GM23338 (cell line): Measurements from ENCODE around the gene SLC25A44. TPM values are rescaled to one million over a fixed set of nuclear protein-coding genes. Genes with fewer than 3 reads are reported as not detected.

ENCODE experiments used
- ATAC-seq: fragments of 200-7000 bp; cut with Tn5 transposase; 3 replicates; pipeline ENCODE4 v1.9.1; 2020
- DNase-seq: peaks from one replicate; pipeline ENCODE4 v3.0.0-alpha.2; 2015; ENCODE audit warnings: low spot score
- H2AFZ ChIP-seq: fragments of 200-600 bp; sonication (generic); 2 replicates; pipeline ENCODE4 v1.8.0; 2016; ENCODE audit warnings: antibody characterized with exemption, mild to moderate bottlenecking, moderate library complexity
- H3F3A ChIP-seq: fragments of 200-600 bp; sonication (generic); replicated peaks from 2 replicates; pipeline ENCODE4 v1.8.0; 2017; ENCODE audit warnings: antibody characterized with exemption, mixed run types, low read depth
- H3K27ac ChIP-seq: fragments of 200-600 bp; sonication (generic); 2 replicates; pipeline ENCODE4 v1.6.1; 2016; ENCODE audit warnings: low read depth
- H3K27me3 ChIP-seq: fragments of 200-600 bp; sonication (generic); 2 replicates; pipeline ENCODE4 v1.8.0; 2016; ENCODE audit warnings: mild to moderate bottlenecking, mixed run types, moderate library complexity; ENCODE audit not compliant: insufficient read depth
- H3K36me3 ChIP-seq: fragments of 200-600 bp; sonication (generic); 2 replicates; pipeline ENCODE4 v1.8.0; 2016; ENCODE audit warnings: mild to moderate bottlenecking; ENCODE audit not compliant: insufficient read depth
- H3K4me1 ChIP-seq: fragments of 200-600 bp; sonication (generic); 2 replicates; pipeline ENCODE4 v1.8.0; 2016; ENCODE audit warnings: mild to moderate bottlenecking, moderate library complexity; ENCODE audit not compliant: insufficient read depth
- H3K4me2 ChIP-seq: fragments of 200-600 bp; sonication (generic); 2 replicates; pipeline ENCODE4 v1.7.1; 2017; ENCODE audit warnings: mixed run types
- H3K4me3 ChIP-seq: fragments of 200-600 bp; sonication (generic); 2 replicates; pipeline ENCODE4 v1.6.1; 2016; ENCODE audit warnings: mixed run types
- H3K79me2 ChIP-seq: fragments of 200-600 bp; sonication (generic); replicated peaks from 2 replicates; pipeline ENCODE4 v1.8.0; 2017; ENCODE audit warnings: mild to moderate bottlenecking; ENCODE audit not compliant: insufficient read depth
- H3K9me2 ChIP-seq: fragments of 200-600 bp; sonication (generic); 2 replicates; pipeline ENCODE4 v1.8.0; 2017; ENCODE audit not compliant: insufficient read depth
- H4K20me1 ChIP-seq: fragments of 200-600 bp; sonication (generic); replicated peaks from 2 replicates; pipeline ENCODE4 v1.8.0; 2017; ENCODE audit warnings: mild to moderate bottlenecking; ENCODE audit not compliant: insufficient read depth
- H3K27ac Mint-ChIP-seq: 2 replicates; pipeline ENCODE4 v1.8.0; 2020; ENCODE audit warnings: inconsistent platforms, mild to moderate bottlenecking, moderate library complexity, mixed read lengths
- H3K27me3 Mint-ChIP-seq: 3 replicates; pipeline ENCODE4 v1.8.0; 2022; ENCODE audit warnings: low read depth, mild to moderate bottlenecking, moderate library complexity, mixed read lengths, inconsistent platforms; ENCODE audit not compliant: insufficient read depth, poor library complexity
- H3K36me3 Mint-ChIP-seq: 3 replicates; pipeline ENCODE4 v1.8.0; 2021; ENCODE audit warnings: low read depth, mild to moderate bottlenecking, inconsistent platforms, moderate library complexity, mixed read lengths
- H3K4me1 Mint-ChIP-seq: 3 replicates; pipeline ENCODE4 v1.8.0; 2020; ENCODE audit warnings: mild to moderate bottlenecking, inconsistent platforms, mixed read lengths
- H3K4me3 Mint-ChIP-seq: 3 replicates; pipeline ENCODE4 v1.8.0; 2021; ENCODE audit warnings: moderate library complexity, mild to moderate bottlenecking, inconsistent platforms, mixed read lengths
- H3K9me3 Mint-ChIP-seq: 3 replicates; pipeline ENCODE4 v1.8.0; 2020; ENCODE audit warnings: moderate library complexity, mild to moderate bottlenecking, inconsistent platforms, mixed read lengths
- CREB1 ChIP-seq: fragments of 250-450 bp; sonication (Bioruptor Pico); IDR thresholded peaks from 2 replicates; pipeline ENCODE4 v1.5.0; 2020; ENCODE audit warnings: low read depth, mild to moderate bottlenecking, moderate library complexity
- CTCF ChIP-seq, 2 experiments: fragments of 200-600 bp in 1 of 2; sonication (generic) in 1 of 2; conservative IDR thresholded peaks; 2 replicates each; pipeline versions ENCODE4 v1.5.1 to v1.6.1; 2016 to 2017; ENCODE audit warnings: antibody characterized with exemption in 2 of 2, low read depth in 2 of 2, mild to moderate bottlenecking in 2 of 2, moderate library complexity in 1 of 2
- ETS1 ChIP-seq: IDR thresholded peaks from 2 replicates; pipeline ENCODE4 v1.6.1; 2016; ENCODE audit warnings: antibody characterized with exemption
- NANOG ChIP-seq: IDR thresholded peaks from 2 replicates; pipeline ENCODE4 v1.6.1; 2016; ENCODE audit warnings: antibody characterized with exemption, borderline replicate concordance
- REST ChIP-seq: IDR thresholded peaks from one replicate; pipeline ENCODE4 v1.6.1; 2018; ENCODE audit warnings: antibody characterized with exemption; ENCODE audit not compliant: unreplicated experiment
- STAT1 ChIP-seq: IDR thresholded peaks from one replicate; pipeline ENCODE4 v1.6.1; 2016; ENCODE audit warnings: antibody characterized with exemption; ENCODE audit not compliant: unreplicated experiment
- ZNF331 ChIP-seq: fragments of 250-450 bp; sonication (Bioruptor Pico); IDR thresholded peaks from 2 replicates; pipeline ENCODE4 v1.5.0; 2020; ENCODE audit warnings: low read depth, mild to moderate bottlenecking, moderate library complexity
- ZNF462 ChIP-seq: fragments of 250-450 bp; sonication (Bioruptor Pico); IDR thresholded peaks from 2 replicates; pipeline ENCODE4 v1.5.0; 2020; ENCODE audit warnings: mild to moderate bottlenecking, moderate library complexity
- polyA plus RNA-seq: library from polyadenylated mRNA; unstranded; fragments of >200 nt; fragmentation: Nextera tagmentation; extraction: Ambion mirVana; gene quantifications from 2 replicates; pipeline ENCODE4 v1.2.1, GENCODE V29; 2016
- total RNA-seq: library from RNA; depleted of rRNA; stranded (reverse); fragments of >200 nt; shearing (Covaris generic); gene quantifications from 2 replicates; pipeline ENCODE4 v1.2.3, GENCODE V29; 2014

SLC25A44 gene
- total and polyA plus RNA-seq, 2 experiments from 2014 or later: 7.0 to 25.1 TPM

GRCh38 chr1:156242738-156243137 is 48.8 kb downstream of the SLC25A44 start (continued):
- TF ChIP-seq STAT1: no peak
- no peak for TF ChIP-seq ETS1
- no peak for TF ChIP-seq ZNF331 (CRISPR knock-in tag)
- TF ChIP-seq REST: no peak
- TF ChIP-seq CREB1: no peak
- TF ChIP-seq CTCF (conservative IDR thresholded peaks at IDR 0.05; ENCODE audit: low read depth in 2 of 2): no peak

GRCh38 chr1:156244126-156244525 is 50.2 kb downstream of the SLC25A44 start:
- Histone ChIP-seq H3K9me2 (no peaks in the 10 kb centered on the region), H3F3A (peaks cover 15% of the 10 kb centered on the region), H3K4me3 (no peak overlapping the region), H4K20me1 (no peaks in the 10 kb centered on the region), H2AFZ (no peak overlapping the region), H3K27me3 (no peaks in the 10 kb centered on the region), H3K4me1 (peaks cover 33% of the 10 kb centered on the region), H3K4me2 (no peak overlapping the region), H3K27ac (no peak overlapping the region), H3K79me2 (no peaks in the 10 kb centered on the region), H3K36me3 (no peaks in the 10 kb centered on the region)
- Mint-ChIP-seq H3K9me3 (no peaks in the 10 kb centered on the region), H3K4me3 (no peak overlapping the region), H3K27ac (no peak overlapping the region), H3K36me3 (peaks cover 11% of the 10 kb centered on the region), H3K27me3 (peaks cover 22% of the 10 kb centered on the region), H3K4me1 (peaks cover 29% of the 10 kb centered on the region)
- ATAC-seq (no peak), DNase-seq (no peak)
- TF ChIP-seq ZNF462 (CRISPR knock-in tag) (no peak), ETS1 (no peak), NANOG (no peak)
